Keratinocyte (primary cell): ENCODE measurements around the gene WDPCP. TPM values are rescaled to one million over a fixed set of nuclear protein-coding genes. Genes with fewer than 3 reads are reported as not detected.

ENCODE experiments used
- DNase-seq: peaks from one replicate; pipeline ENCODE4 v3.0.0-alpha.2; 2011; ENCODE audit warnings: low read depth, missing footprints, low spot score
- FAIRE-seq: peaks from 2 replicates; lab custom pipeline; 2011; peaks lifted over from hg19 to GRCh38; lab: Jason Lieb, UNC
- H2AFZ ChIP-seq: 2 replicates; pipeline ENCODE4 v1.6.0; 2012; ENCODE audit warnings: low read length, control low read depth, inconsistent platforms; ENCODE audit not compliant: control insufficient read depth
- H3K27ac ChIP-seq: 2 replicates; pipeline ENCODE4 v1.5.1; 2011; ENCODE audit warnings: low read length; ENCODE audit not compliant: control insufficient read depth, insufficient read depth
- H3K27me3 ChIP-seq: 3 replicates; pipeline ENCODE4 v1.6.0; 2011; ENCODE audit warnings: low read length; ENCODE audit not compliant: control insufficient read depth, insufficient read depth; ENCODE audit errors: extremely low read depth
- H3K36me3 ChIP-seq, 2 experiments: 2 replicates in 1 of 2; 3 replicates in 1 of 2; pipeline ENCODE4 v1.5.1; 2011; ENCODE audit warnings: low read length in 2 of 2, mild to moderate bottlenecking in 1 of 2; ENCODE audit not compliant: control insufficient read depth in 2 of 2, insufficient read depth in 2 of 2; ENCODE audit errors: extremely low read depth in 1 of 2
- H3K4me1 ChIP-seq: 3 replicates; pipeline ENCODE4 v1.5.1; 2011; ENCODE audit warnings: low read length; ENCODE audit not compliant: control insufficient read depth, insufficient read depth; ENCODE audit errors: extremely low read depth
- H3K4me2 ChIP-seq: 3 replicates; pipeline ENCODE4 v1.6.0; 2011; ENCODE audit warnings: low read depth, low read length; ENCODE audit not compliant: control insufficient read depth, insufficient read depth; ENCODE audit errors: extremely low read depth
- H3K4me3 ChIP-seq, 3 experiments: fragments of 200-600 bp in 1 of 3; sonication (generic) in 1 of 3; 2 replicates in 2 of 3; 3 replicates in 1 of 3; pipeline ENCODE4 v1.5.1; 2011 to 2016; ENCODE audit warnings: low read length in 3 of 3, mild to moderate bottlenecking in 3 of 3, control low read depth in 2 of 3, inconsistent platforms in 1 of 3, low read depth in 1 of 3, mixed read lengths in 1 of 3, mixed run types in 1 of 3, moderate library complexity in 1 of 3; ENCODE audit not compliant: control insufficient read depth in 2 of 3, insufficient read depth in 2 of 3; ENCODE audit errors: extremely low read depth in 1 of 3
- H3K79me2 ChIP-seq: 2 replicates; pipeline ENCODE4 v1.6.0; 2012; ENCODE audit warnings: low read length; ENCODE audit not compliant: control insufficient read depth, insufficient read depth
- H3K9ac ChIP-seq: 3 replicates; pipeline ENCODE4 v1.6.0; 2011; ENCODE audit warnings: low read length; ENCODE audit not compliant: control insufficient read depth, insufficient read depth; ENCODE audit errors: extremely low read depth
- H3K9me1 ChIP-seq: 3 replicates; pipeline ENCODE4 v1.6.0; 2011; ENCODE audit warnings: low read length; ENCODE audit not compliant: control insufficient read depth, insufficient read depth; ENCODE audit errors: extremely low read depth
- H3K9me3 ChIP-seq: 2 replicates; pipeline ENCODE4 v1.5.1; 2012; ENCODE audit warnings: low read depth, low read length; ENCODE audit not compliant: control insufficient read depth
- H4K20me1 ChIP-seq: 3 replicates; pipeline ENCODE4 v1.6.0; 2011; ENCODE audit warnings: low read length; ENCODE audit not compliant: control insufficient read depth, insufficient read depth; ENCODE audit errors: extremely low read depth
- EZH2 ChIP-seq: IDR thresholded peaks from one replicate; pipeline ENCODE4 v1.6.1; 2012; ENCODE audit warnings: inconsistent platforms, mild to moderate bottlenecking, low read length, moderate library complexity
- dilution Hi-C: fragments of 300-500 bp; cut with MboI; formaldehyde crosslinking; loops from one replicate; pipeline ENCODE4 v1.7.0; 2020; ENCODE audit warnings: low sequenced_read_pairs; ENCODE audit not compliant: extremely low pct_ligation_motif_present
- polyA plus RNA-seq, 5 experiments: library from polyadenylated mRNA; depleted of rRNA in 3 of 5; stranded (reverse) in 3 of 5; stranded (forward) in 1 of 5; unstranded in 1 of 5; fragments of >200 nt; gene quantifications; 1 replicate in 1 of 5; 2 replicates in 3 of 5; 3 replicates in 1 of 5; pipeline versions ENCODE4 v1.2.1 to v1.2.3, GENCODE V29; 2011 to 2012; ENCODE audit warnings: missing spikeins in 2 of 5, low read depth in 1 of 5, low replicate concordance in 1 of 5
- TF ChIP-seq, protein P1 (sequence below), 3 experiments: IDR thresholded peaks in 1 of 3; conservative IDR thresholded peaks in 1 of 3; optimal IDR thresholded peaks in 1 of 3; 2 replicates in 2 of 3; 3 replicates in 1 of 3; pipeline versions ENCODE3 to v1.5.1; 2011; ENCODE audit warnings: low read length in 3 of 3, mild to moderate bottlenecking in 3 of 3, moderate library complexity in 2 of 3, control low read depth in 1 of 3, inconsistent platforms in 1 of 3; ENCODE audit not compliant: insufficient read depth in 2 of 3; ENCODE audit errors: extremely low read depth in 1 of 3

Gene WDPCP
- polyA plus RNA-seq, 1 donor (not counting 4 experiments of a cell fraction or from before 2014, with no cell fraction given), result 2.9 TPM

DNA sequence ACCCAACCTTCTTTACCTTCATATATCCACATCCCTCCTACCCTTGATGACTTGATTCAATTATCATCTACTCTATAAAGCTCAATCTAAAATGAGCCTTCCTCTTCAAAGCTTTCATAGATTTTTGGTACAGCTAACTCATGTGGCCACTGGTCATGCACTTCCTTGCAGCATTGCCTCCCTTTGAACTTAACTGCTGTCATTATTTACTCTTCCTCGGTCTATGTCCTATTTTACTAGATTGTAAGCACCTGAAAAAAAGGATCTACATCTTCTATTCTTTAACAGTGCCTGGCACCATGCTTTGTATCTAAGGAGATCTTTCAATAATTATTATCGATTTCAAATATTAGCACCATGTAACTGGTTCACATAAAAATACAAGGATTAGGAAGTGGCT is 31.1 kb upstream of the WDPCP start:
- dilution Hi-C loops, result no loop called here
- Histone ChIP-seq H3K36me3 (no peaks in the 10 kb centered on the region), H3K9me3 (no peaks in the 10 kb centered on the region), H3K27ac (no peak overlapping the region), H3K9me1 (no peaks in the 10 kb centered on the region), H3K4me1 (peaks cover 21% of the 10 kb centered on the region), H3K4me2 (no peak overlapping the region), H3K27me3 (no peaks in the 10 kb centered on the region), H2AFZ (no peak overlapping the region), H3K79me2 (no peaks in the 10 kb centered on the region), H4K20me1 (no peaks in the 10 kb centered on the region), H3K9ac (no peak overlapping the region), H3K4me3 (no peak overlapping the region)
- TF ChIP-seq, protein P1, sequence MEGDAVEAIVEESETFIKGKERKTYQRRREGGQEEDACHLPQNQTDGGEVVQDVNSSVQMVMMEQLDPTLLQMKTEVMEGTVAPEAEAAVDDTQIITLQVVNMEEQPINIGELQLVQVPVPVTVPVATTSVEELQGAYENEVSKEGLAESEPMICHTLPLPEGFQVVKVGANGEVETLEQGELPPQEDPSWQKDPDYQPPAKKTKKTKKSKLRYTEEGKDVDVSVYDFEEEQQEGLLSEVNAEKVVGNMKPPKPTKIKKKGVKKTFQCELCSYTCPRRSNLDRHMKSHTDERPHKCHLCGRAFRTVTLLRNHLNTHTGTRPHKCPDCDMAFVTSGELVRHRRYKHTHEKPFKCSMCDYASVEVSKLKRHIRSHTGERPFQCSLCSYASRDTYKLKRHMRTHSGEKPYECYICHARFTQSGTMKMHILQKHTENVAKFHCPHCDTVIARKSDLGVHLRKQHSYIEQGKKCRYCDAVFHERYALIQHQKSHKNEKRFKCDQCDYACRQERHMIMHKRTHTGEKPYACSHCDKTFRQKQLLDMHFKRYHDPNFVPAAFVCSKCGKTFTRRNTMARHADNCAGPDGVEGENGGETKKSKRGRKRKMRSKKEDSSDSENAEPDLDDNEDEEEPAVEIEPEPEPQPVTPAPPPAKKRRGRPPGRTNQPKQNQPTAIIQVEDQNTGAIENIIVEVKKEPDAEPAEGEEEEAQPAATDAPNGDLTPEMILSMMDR (optimal IDR thresholded peaks at IDR 0.05 in 1 of 3, IDR thresholded peaks at IDR 0.05 in 1 of 3, conservative IDR thresholded peaks at IDR 0.05 in 1 of 3; ENCODE audit: extremely low read depth in 1 of 3, insufficient read depth in 2 of 3, low read length in 3 of 3), result no peak
- no peak for TF ChIP-seq EZH2
- no peak for DNase-seq
- FAIRE-seq, result no peak

DNA sequence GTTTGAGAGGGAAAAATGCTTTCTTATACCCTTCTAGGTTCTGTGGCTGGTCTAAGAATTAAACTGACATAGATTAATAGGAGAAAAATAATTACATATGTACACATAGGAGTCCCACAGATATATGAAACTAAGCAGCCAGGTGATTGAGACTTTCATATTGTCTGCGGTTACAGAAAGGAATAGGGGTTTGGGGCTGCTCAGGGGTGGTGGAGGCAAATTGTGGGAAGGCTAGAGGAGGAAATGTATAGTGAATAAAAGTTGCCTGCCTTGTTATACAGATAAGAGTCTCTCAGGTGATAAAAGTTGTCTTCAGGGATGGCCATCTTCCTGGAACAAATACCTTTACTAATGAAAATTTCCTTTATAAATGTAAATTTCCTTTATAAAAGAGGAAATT is 29.1 kb upstream of the WDPCP start:
- no peak for FAIRE-seq
- dilution Hi-C loops, result no loop called here

More for the DNA sequence above, 29.1 kb upstream of the WDPCP start:
- no peaks in the 10 kb centered on the region for H3K36me3 ChIP-seq
- H3K9me3 ChIP-seq, result no peaks in the 10 kb centered on the region
- TF ChIP-seq, protein P1 (optimal IDR thresholded peaks at IDR 0.05 in 1 of 3, IDR thresholded peaks at IDR 0.05 in 1 of 3, conservative IDR thresholded peaks at IDR 0.05 in 1 of 3; ENCODE audit: extremely low read depth in 1 of 3, insufficient read depth in 2 of 3, low read length in 3 of 3), result no peak
- TF ChIP-seq EZH2, result no peak
- H3K4me3 ChIP-seq, result no peak overlapping the region
- no peaks in the 10 kb centered on the region for H3K79me2 ChIP-seq
- peaks cover 34% of the 10 kb centered on the region for H3K4me1 ChIP-seq
- H3K9me1 ChIP-seq, result no peaks in the 10 kb centered on the region
- no peak overlapping the region for H3K27ac ChIP-seq
- no peak overlapping the region for H2AFZ ChIP-seq
- no peak overlapping the region for H3K4me2 ChIP-seq
- no peaks in the 10 kb centered on the region for H3K27me3 ChIP-seq
- no peak for DNase-seq
- H4K20me1 ChIP-seq, result no peaks in the 10 kb centered on the region
- no peak overlapping the region for H3K9ac ChIP-seq
